H1 (cell line): Measurements from ENCODE around the gene KCMF1. TPM values are rescaled to one million over a fixed set of nuclear protein-coding genes. Genes with fewer than 3 reads are reported as not detected.

ENCODE experiments used
- CTCF ChIA-PET: fragments of 300-600 bp; sonication (Branson Sonifier 250); formaldehyde crosslinking; loops from one replicate; lab custom pipeline; 2021; ENCODE audit not compliant: partially characterized antibody; lab: Charles Lee
- POLR2A ChIA-PET: fragments of 300-600 bp; sonication (Branson Sonifier 250); formaldehyde crosslinking; loops from one replicate; lab custom pipeline; 2021; ENCODE audit warnings: inconsistent platforms; ENCODE audit not compliant: partially characterized antibody; lab: Charles Lee
- DNase-seq, 2 experiments: peaks; one replicate each; pipeline versions ENCODE4 v3.0.0 to v3.0.0-alpha.2; 2010 to 2022; ENCODE audit warnings: low spot score in 2 of 2, low read depth in 1 of 2, mixed read lengths in 1 of 2
- FAIRE-seq: peaks from 2 replicates; lab custom pipeline; 2011; peaks lifted over from hg19 to GRCh38; lab: Jason Lieb, UNC
- H2AFZ ChIP-seq: 2 replicates; pipeline ENCODE4 v1.8.1; 2012; ENCODE audit warnings: low read length, inconsistent platforms
- H2AK5ac ChIP-seq: 2 replicates; pipeline ENCODE4 v1.6.1; 2013; ENCODE audit warnings: low read depth, low read length
- H2BK120ac ChIP-seq: replicated peaks from 2 replicates; pipeline ENCODE3; 2013; ENCODE audit warnings: low read depth, low read length, inconsistent platforms
- H2BK12ac ChIP-seq: 2 replicates; pipeline ENCODE4 v1.6.1; 2013; ENCODE audit warnings: low read depth, low read length
- H2BK15ac ChIP-seq: 2 replicates; pipeline ENCODE4 v1.6.1; 2013; ENCODE audit warnings: low read length
- H2BK20ac ChIP-seq: 2 replicates; pipeline ENCODE4 v1.6.1; 2013; ENCODE audit warnings: low read length
- H2BK5ac ChIP-seq: 2 replicates; pipeline ENCODE4 v1.6.1; 2013; ENCODE audit warnings: low read depth, low read length
- H3K14ac ChIP-seq: 2 replicates; pipeline ENCODE4 v1.6.1; 2013; ENCODE audit warnings: inconsistent platforms; ENCODE audit not compliant: insufficient read length
- H3K18ac ChIP-seq: 2 replicates; pipeline ENCODE4 v1.6.1; 2013; ENCODE audit warnings: low read length; ENCODE audit errors: extremely low read depth
- H3K23ac ChIP-seq: 2 replicates; pipeline ENCODE4 v1.6.1; 2013; ENCODE audit warnings: inconsistent platforms; ENCODE audit not compliant: insufficient read length
- H3K23me2 ChIP-seq: 2 replicates; pipeline ENCODE4 v1.6.1; 2013; ENCODE audit warnings: low read depth, low read length
- H3K27ac ChIP-seq: 2 replicates; pipeline ENCODE4 v1.6.1; 2011; ENCODE audit warnings: low read depth, low read length, inconsistent platforms
- H3K27me3 ChIP-seq, 4 experiments: replicated peaks in 1 of 4; 1 replicate in 1 of 4; 2 replicates in 3 of 4; pipeline versions ENCODE4 v1.6.1 to v1.8.1; 2011 to 2013; ENCODE audit warnings: low read length in 3 of 4, mild to moderate bottlenecking in 3 of 4, inconsistent platforms in 2 of 4, mixed read lengths in 2 of 4, moderate library complexity in 1 of 4; ENCODE audit not compliant: control insufficient read depth in 3 of 4, insufficient read depth in 3 of 4; ENCODE audit errors: extremely low read depth in 1 of 4
- H3K36me3 ChIP-seq, 4 experiments: 2 replicates each; pipeline versions ENCODE4 v1.6.1 to v1.8.1; 2011 to 2013; ENCODE audit warnings: mild to moderate bottlenecking in 4 of 4, low read length in 3 of 4, moderate library complexity in 2 of 4, control low read depth in 1 of 4, inconsistent platforms in 1 of 4; ENCODE audit not compliant: insufficient read depth in 4 of 4, control insufficient read depth in 2 of 4
- H3K4ac ChIP-seq: replicated peaks from 2 replicates; pipeline ENCODE3; 2013; ENCODE audit warnings: low read length, low read depth, mixed read lengths, inconsistent platforms; ENCODE audit not compliant: insufficient read length
- H3K4me1 ChIP-seq, 4 experiments: replicated peaks in 1 of 4; 1 replicate in 1 of 4; 2 replicates in 3 of 4; pipeline versions ENCODE4 v1.6.1 to v1.8.1; 2011 to 2013; ENCODE audit warnings: low read length in 3 of 4, inconsistent platforms in 2 of 4, mixed read lengths in 1 of 4; ENCODE audit not compliant: insufficient read depth in 4 of 4, control insufficient read depth in 3 of 4
- H3K4me2 ChIP-seq, 2 experiments: 2 replicates each; pipeline versions ENCODE4 v1.6.1 to v1.8.1; 2011 to 2013; ENCODE audit warnings: low read depth in 2 of 2, low read length in 2 of 2, control low read depth in 1 of 2, inconsistent platforms in 1 of 2, mild to moderate bottlenecking in 1 of 2; ENCODE audit not compliant: insufficient read depth in 1 of 2
- H3K4me3 ChIP-seq, 4 experiments: fragments of 200-600, 300-600 bp in 1 of 4; sonication (generic), shearing (Covaris generic), sonication (Bioruptor Twin) in 1 of 4; 2 replicates each; pipeline versions ENCODE4 v1.5.1 to v1.8.1; 2011 to 2016; ENCODE audit warnings: low read length in 4 of 4, low read depth in 3 of 4, control low read depth in 2 of 4, inconsistent platforms in 2 of 4, mild to moderate bottlenecking in 2 of 4, mixed read lengths in 1 of 4, moderate library complexity in 1 of 4; ENCODE audit not compliant: insufficient read depth in 2 of 4; ENCODE audit errors: extremely low read depth in 1 of 4
- H3K56ac ChIP-seq: replicated peaks from 2 replicates; pipeline ENCODE3; 2013; ENCODE audit warnings: low read depth, mild to moderate bottlenecking, mixed read lengths, low read length, inconsistent platforms; ENCODE audit not compliant: insufficient read length
- H3K79me1 ChIP-seq: 2 replicates; pipeline ENCODE4 v1.6.1; 2013; ENCODE audit warnings: low read depth, low read length, control low read depth
- H3K79me2 ChIP-seq, 2 experiments: 2 replicates each; pipeline versions ENCODE4 v1.6.1 to v1.8.1; 2012 to 2013; ENCODE audit warnings: low read length in 2 of 2, mild to moderate bottlenecking in 2 of 2, inconsistent platforms in 1 of 2; ENCODE audit not compliant: insufficient read depth in 2 of 2, control insufficient read depth in 1 of 2
- H3K9ac ChIP-seq, 4 experiments: replicated peaks in 1 of 4; 1 replicate in 1 of 4; 2 replicates in 3 of 4; pipeline versions ENCODE4 v1.6.1 to v1.8.1; 2011 to 2013; ENCODE audit warnings: low read depth in 3 of 4, low read length in 3 of 4, control low read depth in 2 of 4, mild to moderate bottlenecking in 2 of 4, moderate library complexity in 2 of 4, inconsistent platforms in 1 of 4; ENCODE audit errors: extremely low read depth in 1 of 4
- H3K9me3 ChIP-seq, 2 experiments: 2 replicates each; pipeline versions ENCODE4 v1.6.1 to v1.8.1; 2012 to 2013; ENCODE audit warnings: mild to moderate bottlenecking in 2 of 2, moderate library complexity in 2 of 2, control low read depth in 1 of 2, inconsistent platforms in 1 of 2, low read depth in 1 of 2, low read length in 1 of 2, mixed read lengths in 1 of 2; ENCODE audit not compliant: insufficient read depth in 2 of 2
- H4K20me1 ChIP-seq, 2 experiments: replicated peaks in 1 of 2; 2 replicates each; pipeline versions ENCODE3 to v1.8.1; 2011 to 2013; ENCODE audit warnings: inconsistent platforms in 2 of 2, low read length in 2 of 2, mild to moderate bottlenecking in 1 of 2; ENCODE audit not compliant: insufficient read depth in 2 of 2, control insufficient read depth in 1 of 2
- H4K5ac ChIP-seq: 2 replicates; pipeline ENCODE4 v1.6.1; 2013; ENCODE audit warnings: low read length, low read depth, mixed read lengths, inconsistent platforms; ENCODE audit not compliant: insufficient read length
- H4K8ac ChIP-seq: 2 replicates; pipeline ENCODE4 v1.8.0; 2013; ENCODE audit warnings: mild to moderate bottlenecking, moderate library complexity, low read length, inconsistent platforms; ENCODE audit not compliant: insufficient read depth; ENCODE audit errors: extremely low read depth
- H4K91ac ChIP-seq: replicated peaks from 2 replicates; pipeline ENCODE3; 2013; ENCODE audit warnings: low read length, mixed read lengths, inconsistent platforms; ENCODE audit not compliant: insufficient read length
- ATF2 ChIP-seq: IDR thresholded peaks from 2 replicates; pipeline ENCODE4 v1.6.1; 2012; ENCODE audit warnings: low read length, inconsistent platforms
- BCL11A ChIP-seq, 2 experiments: IDR thresholded peaks; one replicate each; pipeline ENCODE4 v1.6.1; 2011; ENCODE audit warnings: low read depth in 2 of 2, low read length in 2 of 2, mild to moderate bottlenecking in 2 of 2
- CBX8 ChIP-seq: fragments of 300-800, 300-1000 bp; sonication (generic); IDR thresholded peaks from 2 replicates; pipeline ENCODE4 v1.7.1; 2016; ENCODE audit warnings: low read depth, low read length, borderline replicate concordance
- FOSL1 ChIP-seq: IDR thresholded peaks from 2 replicates; pipeline ENCODE4 v1.6.1; 2011; ENCODE audit warnings: mild to moderate bottlenecking, low read depth, low read length, moderate library complexity; ENCODE audit not compliant: insufficient read depth
- PHF8 ChIP-seq: fragments of 200-600 bp; sonication (generic); conservative IDR thresholded peaks from 2 replicates; pipeline ENCODE4 v1.7.1; 2012; ENCODE audit warnings: low read depth, mild to moderate bottlenecking, inconsistent platforms, low read length, moderate library complexity
- POLR2A ChIP-seq, 2 experiments: IDR thresholded peaks; 1 replicate in 1 of 2; 2 replicates in 1 of 2; pipeline ENCODE4 v1.6.1; 2011; ENCODE audit warnings: low read depth in 2 of 2, low read length in 2 of 2, mild to moderate bottlenecking in 2 of 2; ENCODE audit errors: control extremely low read depth in 1 of 2
- POLR2AphosphoS5 ChIP-seq: IDR thresholded peaks from 2 replicates; pipeline ENCODE4 v1.6.1; 2011; ENCODE audit warnings: low read depth, low read length
- RAD21 ChIP-seq, 2 experiments: IDR thresholded peaks in 1 of 2; conservative IDR thresholded peaks in 1 of 2; 2 replicates each; pipeline ENCODE4 v1.6.1; 2011; ENCODE audit warnings: low read depth in 2 of 2, low read length in 2 of 2, improper control_type of control experiment in 1 of 2, inconsistent platforms in 1 of 2, mild to moderate bottlenecking in 1 of 2, moderate library complexity in 1 of 2
- RNF2 ChIP-seq: fragments of 200-900, 300-1000 bp; sonication (generic); IDR thresholded peaks from 2 replicates; pipeline ENCODE4 v1.7.1; 2016; ENCODE audit warnings: borderline replicate concordance, low read depth, mild to moderate bottlenecking, antibody characterized with exemption, low read length; ENCODE audit not compliant: poor library complexity, severe bottlenecking; ENCODE audit errors: missing control alignments
- RXRA ChIP-seq: IDR thresholded peaks from 2 replicates; pipeline ENCODE4 v1.6.1; 2011; ENCODE audit warnings: low read depth, mild to moderate bottlenecking, low read length, moderate library complexity; ENCODE audit not compliant: insufficient read depth
- SIX5 ChIP-seq: IDR thresholded peaks from 2 replicates; pipeline ENCODE4 v1.6.1; 2011; ENCODE audit warnings: mild to moderate bottlenecking, low read depth, low read length
- SP4 ChIP-seq: IDR thresholded peaks from 2 replicates; pipeline ENCODE4 v1.6.1; 2012; ENCODE audit warnings: low read length, inconsistent platforms
- SRF ChIP-seq: IDR thresholded peaks from 2 replicates; pipeline ENCODE4 v1.6.1; 2011; ENCODE audit warnings: mild to moderate bottlenecking, low read depth, low read length, moderate library complexity
- polyA plus RNA-seq, 7 experiments: library from polyadenylated mRNA; depleted of rRNA in 3 of 7; stranded (reverse) in 5 of 7; unstranded in 2 of 7; fragments of >200 nt in 5 of 7; fragments of 200-250 nt in 2 of 7; gene quantifications; 1 replicate in 5 of 7; 2 replicates in 1 of 7; 4 replicates in 1 of 7; pipeline versions ENCODE4 v1.2.1 to v1.2.3, GENCODE V29; 2011 to 2013; ENCODE audit warnings: missing spikeins in 2 of 7, mixed read lengths in 2 of 7
- total RNA-seq: library from RNA; stranded (reverse); fragmentation: NEBNext Ultra II Directional; extraction: Animal tissue kit (Norgen Biotek cat#: 25700); gene quantifications from 2 replicates; pipeline ENCODE4 v1.2.1, GENCODE V29; 2021

The KCMF1 gene
- total and polyA plus RNA-seq, 2 of the 8 experiments (the other 6 are each of a cell fraction or from before 2014, with no cell fraction given): 86.9 to 149 TPM

- Histone ChIP-seq H3K9ac (no peak overlapping the region), H2AK5ac (no peak overlapping the region), H4K20me1 (peaks cover 0 to 7% of the 10 kb centered on the region in 2 experiments), H3K27ac (no peak overlapping the region), H2BK15ac (no peak overlapping the region), H4K5ac (no peak overlapping the region), H3K4me1 (peaks cover 0 to 10% (median 4%) of the 10 kb centered on the region in 4 experiments; a peak in 4 of 7 replicates), H3K9me3 (no peaks in the 10 kb centered on the region), H3K27me3 (no peaks in the 10 kb centered on the region), H3K79me2 (peaks cover 22 to 75% of the 10 kb centered on the region in 2 experiments), H2BK120ac (no peak overlapping the region), H3K23ac (no peak overlapping the region), H4K8ac (no peak overlapping the region), H2BK20ac (no peak overlapping the region), H4K91ac (no peak overlapping the region), H3K14ac (no peak overlapping the region), H3K4ac (no peak overlapping the region), H3K79me1 (peaks cover 3% of the 10 kb centered on the region), H3K36me3 (peaks cover 0 to 49% (median 20%) of the 10 kb centered on the region in 4 experiments; a peak in 5 of 8 replicates), H3K4me2 (no peak overlapping the region), H2AFZ (no peak overlapping the region), H3K4me3 (no peak overlapping the region), H2BK5ac (no peak overlapping the region), H2BK12ac (no peak overlapping the region), H3K23me2 (peaks cover 7% of the 10 kb centered on the region; the same call in 1 of the 2 replicates), H3K56ac (no peak overlapping the region), H3K18ac (no peak overlapping the region)
- FAIRE-seq (no peak), DNase-seq (no peak)
- POLR2A ChIA-PET: interaction anchor here (1.6 to 12.0 kb wide), 2 partner anchors 6 to 19 kb away, joined by 4 to 288 read pairs; no protein-coding TSS in a partner anchor
- CTCF ChIA-PET: interaction anchor here (1.3 kb wide), 1 partner anchor 39 kb away, joined by 6 read pairs; no protein-coding TSS in a partner anchor
- no peak for TF ChIP-seq CBX8
- no peak for TF ChIP-seq RAD21 (IDR thresholded peaks at IDR 0.05 in 1 of 2, conservative IDR thresholded peaks at IDR 0.05 in 1 of 2; ENCODE audit: low read depth in 2 of 2, low read length in 2 of 2)
- TF ChIP-seq SP4: no peak
- TF ChIP-seq PHF8: no peak
- no peak for TF ChIP-seq SRF
- no peak for TF ChIP-seq ATF2
- TF ChIP-seq POLR2AphosphoS5: peak; percentile 43
- no peak for TF ChIP-seq RXRA
- no peak for TF ChIP-seq RNF2
- TF ChIP-seq SIX5: no peak
- no peak for TF ChIP-seq FOSL1
- no peak for TF ChIP-seq BCL11A (IDR thresholded peaks at IDR 0.05; ENCODE audit: low read depth in 2 of 2, low read length in 2 of 2)
- peak in 1 of 2 experiments; percentile 66; a peak in 2 of 3 replicates for TF ChIP-seq POLR2A (IDR thresholded peaks at IDR 0.05; ENCODE audit: control extremely low read depth in 1 of 2, low read depth in 2 of 2, low read length in 2 of 2)
These were observed 5.8 kb upstream of the KCMF1 start for GRCh38 chr2:84965192-84965516.
